ACC112 (cell line): ENCODE data around the gene SLC9A7.

ENCODE experiments used
- H2AFZ ChIP-seq: fragments of 200-600 bp; sonication (generic); one replicate; pipeline ENCODE4 v1.6.0; 2017; ENCODE audit warnings: antibody characterized with exemption, low read length; ENCODE audit not compliant: unreplicated experiment
- H3K27ac ChIP-seq: fragments of 200-600 bp; sonication (generic); 2 replicates; pipeline ENCODE4 v1.5.1; 2014; ENCODE audit warnings: low read depth, mild to moderate bottlenecking, antibody characterized with exemption, low read length, moderate library complexity
- H3K27me3 ChIP-seq: fragments of 200-600 bp; sonication (generic); 2 replicates; pipeline ENCODE4 v1.6.1; 2014; ENCODE audit warnings: mild to moderate bottlenecking, antibody characterized with exemption, low read length, moderate library complexity, mixed read lengths; ENCODE audit not compliant: insufficient read depth
- H3K36me3 ChIP-seq: fragments of 200-600 bp; sonication (generic); 2 replicates; pipeline ENCODE4 v1.6.1; 2016; ENCODE audit warnings: mild to moderate bottlenecking, antibody characterized with exemption, low read length, moderate library complexity, mixed read lengths; ENCODE audit not compliant: insufficient read depth
- H3K4me1 ChIP-seq: fragments of 200-600 bp; sonication (generic); one replicate; pipeline ENCODE4 v1.6.1; 2016; ENCODE audit warnings: low read length, mixed read lengths; ENCODE audit not compliant: insufficient read depth, unreplicated experiment, control insufficient read depth
- H3K4me3 ChIP-seq: fragments of 200-600 bp; sonication (generic); 2 replicates; pipeline ENCODE4 v1.5.1; 2014; ENCODE audit warnings: mild to moderate bottlenecking, low read depth, low read length
- H3K79me2 ChIP-seq: fragments of 200-600 bp; sonication (generic); one replicate; pipeline ENCODE4 v1.6.0; 2016; ENCODE audit warnings: low read length; ENCODE audit not compliant: control insufficient read depth, unreplicated experiment, insufficient read depth

Gene SLC9A7

DNA sequence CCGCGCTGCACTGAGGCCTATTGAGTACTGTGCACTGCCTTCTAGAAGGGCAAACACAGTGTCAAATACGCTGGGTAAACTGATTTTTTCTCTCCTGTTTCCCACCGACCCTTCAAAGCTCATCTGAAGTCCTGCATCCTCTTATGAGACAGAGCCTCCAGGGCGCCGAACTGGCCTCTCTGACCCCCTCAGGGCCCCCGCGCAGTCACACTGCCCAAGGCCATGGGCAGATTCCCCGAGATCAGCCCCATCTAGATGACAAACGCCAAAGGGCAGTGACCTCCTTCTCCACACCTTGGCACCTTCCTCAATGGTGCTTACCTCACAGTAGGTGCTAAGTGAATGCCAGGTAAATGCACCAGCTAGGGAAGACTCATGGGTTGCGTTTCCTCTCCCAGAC is 151.0 kb downstream of the SLC9A7 start:
- Histone ChIP-seq H3K27ac (no peak overlapping the region), H3K4me3 (no peak overlapping the region), H3K27me3 (no peaks in the 10 kb centered on the region), H3K4me1 (no peaks in the 10 kb centered on the region), H2AFZ (no peak overlapping the region), H3K79me2 (no peaks in the 10 kb centered on the region), H3K36me3 (no peaks in the 10 kb centered on the region)

DNA sequence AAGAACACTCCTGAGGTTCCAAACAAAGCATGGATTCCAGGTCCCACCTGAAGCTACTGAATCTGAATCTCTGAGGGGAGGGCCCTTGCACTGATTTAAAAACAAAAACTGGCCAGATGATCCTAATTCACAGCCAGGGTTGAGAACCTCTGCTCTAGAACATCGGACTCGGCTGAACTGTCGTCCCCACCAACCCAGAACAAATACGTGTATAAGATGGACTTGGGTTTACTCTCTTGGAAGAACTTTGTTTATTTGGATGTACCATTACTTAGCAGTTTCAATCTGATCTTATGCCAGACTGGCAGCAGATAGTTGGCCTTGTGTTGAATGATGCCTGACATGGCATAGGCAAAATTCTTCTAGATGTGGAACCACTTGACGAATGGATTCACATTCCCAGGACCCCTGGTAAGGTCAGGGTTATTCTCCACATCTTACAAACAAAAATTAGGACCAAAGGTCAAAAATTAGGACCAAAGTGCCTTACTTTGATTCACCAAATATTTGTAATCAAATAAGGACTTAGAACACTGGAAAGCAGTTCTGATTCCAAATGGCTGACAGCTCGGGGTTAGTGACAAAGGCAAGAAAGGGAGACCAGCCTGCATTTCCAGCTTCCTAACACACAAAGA is 156.3 kb downstream of the SLC9A7 start:
- Histone ChIP-seq H2AFZ (no peak overlapping the region), H3K27me3 (no peaks in the 10 kb centered on the region), H3K36me3 (no peaks in the 10 kb centered on the region), H3K79me2 (no peaks in the 10 kb centered on the region), H3K4me1 (no peaks in the 10 kb centered on the region), H3K27ac (no peak overlapping the region), H3K4me3 (no peak overlapping the region)

DNA sequence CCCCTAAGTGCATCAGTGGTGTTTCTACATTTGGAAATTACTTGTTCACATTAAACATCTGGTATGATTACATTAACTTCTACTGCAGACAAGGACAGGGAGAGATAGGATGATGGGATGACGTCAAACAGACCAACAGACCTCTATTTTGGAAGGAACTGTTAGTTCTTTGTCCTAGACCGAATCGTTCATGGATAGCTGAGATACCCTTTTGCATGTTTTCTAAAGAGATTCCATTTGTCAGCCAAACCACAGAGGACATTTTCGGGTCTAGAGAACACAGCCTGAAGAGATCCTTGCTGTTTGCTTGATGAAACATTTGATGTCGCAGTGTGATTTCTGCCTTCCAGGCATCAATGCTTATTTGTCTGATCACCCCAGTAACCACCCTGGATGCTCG is 157.6 kb downstream of the SLC9A7 start:
- Histone ChIP-seq H3K4me3 (no peak overlapping the region), H3K4me1 (no peaks in the 10 kb centered on the region), H3K27me3 (no peaks in the 10 kb centered on the region), H3K36me3 (no peaks in the 10 kb centered on the region), H3K79me2 (no peaks in the 10 kb centered on the region), H2AFZ (no peak overlapping the region), H3K27ac (no peak overlapping the region)

DNA sequence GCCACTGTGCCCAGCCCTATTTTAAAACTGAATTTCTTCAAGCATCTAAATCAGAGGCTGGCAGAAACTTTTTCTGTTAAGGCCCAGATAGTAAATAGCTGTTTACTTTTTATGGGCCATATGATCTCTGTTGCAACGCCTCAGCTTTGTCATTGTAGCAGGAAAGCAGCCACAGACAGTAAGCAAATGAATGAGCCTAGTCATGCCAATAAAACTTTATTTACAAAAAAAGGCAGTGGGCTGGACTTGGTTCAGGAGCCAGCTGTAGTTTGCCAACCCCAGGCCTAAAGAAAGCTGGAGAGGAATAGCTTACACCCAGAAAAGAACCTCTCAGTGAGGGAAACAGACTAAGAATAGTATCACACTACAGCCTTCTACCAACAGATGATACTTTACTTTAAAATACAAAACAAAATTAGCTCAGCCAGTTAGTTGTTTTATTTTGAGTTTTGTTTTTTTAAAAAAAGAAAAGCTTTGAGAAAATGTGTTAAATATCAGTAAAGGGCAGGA is 159.8 kb downstream of the SLC9A7 start:
- Histone ChIP-seq H3K36me3 (no peaks in the 10 kb centered on the region), H3K4me3 (no peak overlapping the region), H3K4me1 (no peaks in the 10 kb centered on the region), H3K27ac (no peak overlapping the region), H3K27me3 (no peaks in the 10 kb centered on the region), H2AFZ (no peak overlapping the region), H3K79me2 (no peaks in the 10 kb centered on the region)

DNA sequence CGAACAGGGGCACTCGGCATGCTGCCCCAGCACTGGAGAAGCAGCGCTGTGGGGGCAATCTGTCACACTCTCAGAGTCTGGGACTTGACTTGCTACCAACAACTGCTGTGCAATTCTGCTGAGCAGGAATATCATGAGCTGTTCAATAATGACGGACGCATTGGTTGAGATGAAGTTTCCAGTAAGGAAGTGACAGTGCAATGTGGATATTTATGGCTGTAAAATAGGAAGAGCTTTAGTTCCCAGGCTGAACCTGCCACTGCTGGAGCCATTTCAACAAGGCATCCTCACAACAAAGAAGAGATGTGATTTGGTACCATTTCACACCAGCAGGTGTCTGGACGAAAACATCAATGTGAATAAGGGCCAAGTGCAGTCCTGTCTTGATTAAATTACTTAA is 161.1 kb downstream of the SLC9A7 start:
- no peak overlapping the region for H3K4me3 ChIP-seq
- no peak overlapping the region for H2AFZ ChIP-seq
- H3K79me2 ChIP-seq: peaks cover 2% of the 10 kb centered on the region
- H3K27ac ChIP-seq: no peak overlapping the region
- no peaks in the 10 kb centered on the region for H3K27me3 ChIP-seq
- H3K4me1 ChIP-seq: no peaks in the 10 kb centered on the region
- H3K36me3 ChIP-seq: no peaks in the 10 kb centered on the region

DNA sequence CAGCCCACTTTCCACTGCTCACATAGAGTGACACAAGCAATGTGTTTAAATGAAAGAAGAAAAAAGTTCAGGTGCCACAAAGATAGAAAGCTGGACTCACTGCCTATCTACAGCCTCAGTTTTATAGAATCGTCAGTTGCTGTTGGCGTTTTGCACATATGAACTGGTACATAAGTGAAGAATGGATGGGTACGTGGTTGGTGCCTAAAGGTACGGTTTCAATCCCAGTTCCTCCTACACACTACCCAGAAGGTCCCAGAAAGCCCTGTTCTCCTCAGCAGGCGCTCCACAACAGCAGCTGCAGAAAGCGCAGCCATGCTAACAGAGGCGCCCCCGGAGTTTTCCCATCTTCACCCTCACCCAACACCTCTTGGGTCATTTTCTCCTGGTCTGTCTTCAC is 161.7 kb downstream of the SLC9A7 start:
- no peaks in the 10 kb centered on the region for H3K4me1 ChIP-seq
- H3K27me3 ChIP-seq: no peaks in the 10 kb centered on the region
- H3K4me3 ChIP-seq: no peak overlapping the region
- H3K27ac ChIP-seq: no peak overlapping the region
- peaks cover 2% of the 10 kb centered on the region for H3K79me2 ChIP-seq
- H3K36me3 ChIP-seq: no peaks in the 10 kb centered on the region
- H2AFZ ChIP-seq: no peak overlapping the region

DNA sequence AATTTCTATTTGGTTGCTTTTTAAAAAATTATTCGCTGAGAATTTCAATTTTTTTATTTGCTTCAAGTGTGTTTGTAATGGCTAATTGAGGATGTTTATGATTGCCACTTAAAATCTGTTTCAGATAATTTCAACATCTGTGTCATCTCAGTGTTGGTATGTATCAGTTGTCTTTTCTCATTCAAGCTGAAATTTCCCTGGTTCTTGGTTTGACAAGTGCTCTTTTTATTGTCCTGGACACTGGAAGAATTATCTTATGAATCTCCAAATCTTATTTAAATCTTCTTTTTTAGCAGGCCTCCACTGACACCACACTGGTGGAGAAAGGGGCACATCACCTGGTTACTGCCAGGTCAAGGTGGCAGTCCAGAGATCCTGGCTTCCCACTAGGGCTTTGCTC is 163.8 kb downstream of the SLC9A7 start:
- H3K4me3 ChIP-seq: no peak overlapping the region
- peaks cover 2% of the 10 kb centered on the region for H3K79me2 ChIP-seq
- no peak overlapping the region for H2AFZ ChIP-seq
- peaks cover 4% of the 10 kb centered on the region for H3K4me1 ChIP-seq
- no peaks in the 10 kb centered on the region for H3K27me3 ChIP-seq
- no peaks in the 10 kb centered on the region for H3K36me3 ChIP-seq
- H3K27ac ChIP-seq: no peak overlapping the region

DNA sequence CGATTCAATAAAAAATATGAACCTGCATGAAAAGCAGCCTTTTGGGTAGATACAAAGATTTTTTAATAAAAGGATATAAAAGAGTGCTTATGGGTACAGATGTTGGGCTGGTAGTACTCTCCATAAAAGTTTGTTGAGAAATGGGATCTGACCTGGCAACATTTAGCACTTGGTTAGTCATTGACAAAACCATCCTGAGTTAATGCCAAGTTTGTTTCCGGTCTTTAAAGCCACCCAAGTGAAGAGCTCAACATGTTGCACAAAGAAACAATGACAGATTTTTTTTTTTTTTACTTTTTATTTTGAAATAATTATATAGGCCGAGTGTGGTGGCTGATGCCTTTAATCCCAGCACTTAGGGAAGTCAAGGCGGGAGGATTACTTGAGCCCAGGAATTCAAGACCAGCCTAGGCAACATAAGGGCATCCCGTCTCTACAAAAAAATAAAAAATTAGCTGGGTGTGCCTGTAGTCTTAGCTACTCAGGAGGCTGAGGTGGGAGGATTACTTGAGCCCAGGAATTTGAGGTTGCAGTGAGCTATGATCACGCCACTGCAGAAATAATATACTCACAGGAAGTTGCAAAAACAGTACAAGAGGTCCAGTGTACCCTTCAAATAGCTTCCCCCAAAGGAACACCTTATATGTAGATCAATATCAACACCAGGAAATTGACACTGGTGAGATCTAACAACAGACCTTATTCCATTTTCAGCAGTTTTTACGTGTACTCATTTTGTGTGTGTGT is 168.8 kb downstream of the SLC9A7 start:
- no peaks in the 10 kb centered on the region for H3K36me3 ChIP-seq
- peaks cover 5% of the 10 kb centered on the region for H3K79me2 ChIP-seq
- peak overlapping the region; percentile 83 for H3K27ac ChIP-seq
- H3K4me1 ChIP-seq: peaks cover 34% of the 10 kb centered on the region
- no peak overlapping the region for H2AFZ ChIP-seq
- no peaks in the 10 kb centered on the region for H3K27me3 ChIP-seq
- H3K4me3 ChIP-seq: no peak overlapping the region

DNA sequence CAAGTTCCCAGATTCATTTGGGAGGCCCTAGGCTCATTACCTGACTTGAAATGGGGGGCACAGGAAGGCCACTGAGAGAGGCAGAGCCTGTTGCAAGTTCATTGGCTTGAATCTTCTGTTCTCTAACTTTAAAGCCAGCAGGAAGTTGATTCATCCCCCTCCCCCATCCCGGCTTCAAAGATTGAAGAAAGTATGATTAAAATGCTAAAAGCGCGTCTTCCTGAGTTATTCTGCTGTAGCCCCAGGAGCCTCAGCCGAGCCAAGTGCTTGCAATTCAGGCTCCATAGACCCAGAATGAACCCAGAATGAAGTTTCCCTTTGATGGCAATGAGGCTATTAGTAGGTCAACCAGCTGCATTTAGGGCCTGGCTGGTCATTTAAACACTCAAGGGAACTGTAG is 170.7 kb downstream of the SLC9A7 start:
- Histone ChIP-seq H3K79me2 (peaks cover 9% of the 10 kb centered on the region), H3K27me3 (no peaks in the 10 kb centered on the region), H3K36me3 (no peaks in the 10 kb centered on the region), H2AFZ (no peak overlapping the region), H3K27ac (peak overlapping the region; percentile 83), H3K4me3 (peak overlapping the region; percentile 67; the same call in 1 of the 2 replicates), H3K4me1 (peaks cover 48% of the 10 kb centered on the region)

DNA sequence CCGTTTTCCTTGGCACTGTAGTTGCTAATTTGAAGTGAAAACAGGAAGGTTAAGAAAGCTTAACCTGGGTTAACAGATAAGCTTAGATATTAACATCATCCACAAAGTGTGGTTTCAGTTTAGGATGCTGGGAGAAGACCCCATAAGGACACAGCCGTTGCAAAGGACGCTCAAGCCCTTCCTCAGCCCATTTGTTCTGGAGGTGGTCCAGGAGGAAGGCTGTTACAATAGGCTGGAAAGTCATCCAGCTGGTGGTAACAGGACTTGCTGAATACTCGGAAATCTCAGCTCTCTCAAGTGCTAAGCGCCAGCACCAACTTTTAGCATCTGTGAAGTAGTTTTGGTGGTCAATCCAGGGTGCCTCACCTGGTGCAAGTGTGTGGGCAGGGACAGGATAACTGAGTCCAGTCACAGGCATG is 171.2 kb downstream of the SLC9A7 start:
- no peak overlapping the region for H2AFZ ChIP-seq
- H3K4me3 ChIP-seq: peak overlapping the region; percentile 67
- peaks cover 48% of the 10 kb centered on the region for H3K4me1 ChIP-seq
- H3K27me3 ChIP-seq: no peaks in the 10 kb centered on the region
- peak overlapping the region; percentile 83 for H3K27ac ChIP-seq
- peaks cover 7% of the 10 kb centered on the region for H3K79me2 ChIP-seq
- no peaks in the 10 kb centered on the region for H3K36me3 ChIP-seq

DNA sequence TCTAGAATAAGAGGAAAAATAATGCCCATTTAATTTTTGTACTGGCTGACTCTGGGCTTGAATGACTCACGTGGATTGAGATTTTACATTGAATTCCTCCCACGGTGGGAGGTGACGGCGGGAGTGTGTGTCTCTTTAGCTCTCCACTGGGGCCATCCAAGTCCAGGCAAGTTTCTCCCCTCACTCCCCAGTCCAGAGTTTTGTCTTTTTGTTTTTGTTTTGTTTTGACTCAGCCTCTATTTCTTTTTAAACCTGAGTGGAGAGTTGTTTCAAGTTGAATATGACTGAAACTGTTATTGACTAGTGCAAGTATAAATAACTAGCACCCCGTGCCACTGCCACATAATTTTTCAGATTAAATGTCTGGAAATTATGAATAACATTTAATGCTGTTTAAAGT is 171.8 kb downstream of the SLC9A7 start:
- Histone ChIP-seq H3K27ac (peak overlapping the region; percentile 83), H3K4me1 (peaks cover 52% of the 10 kb centered on the region), H3K36me3 (no peaks in the 10 kb centered on the region), H2AFZ (no peak overlapping the region), H3K27me3 (no peaks in the 10 kb centered on the region), H3K4me3 (peak overlapping the region; percentile 67), H3K79me2 (peaks cover 7% of the 10 kb centered on the region)
